T47D (cell line): ENCODE measurements around the gene RTN3.

ENCODE experiments used
- DNase-seq, 2 experiments: peaks; one replicate each; pipeline versions ENCODE4 v3.0.0 to v3.0.0-alpha.2; 2011 to 2012; ENCODE audit warnings: low read depth in 1 of 2, low spot score in 1 of 2
- JUND ChIP-seq: IDR thresholded peaks from 2 replicates; pipeline ENCODE4 v1.6.1; 2012; ENCODE audit warnings: low read depth
- in situ Hi-C: cut with HindIII; loops from 2 replicates; pipeline ENCODE4 v1.10.0; 2016; ENCODE audit warnings: low sequenced_read_pairs, low pct_unique_long_range_greater_than_20kb

The RTN3 gene

DNA sequence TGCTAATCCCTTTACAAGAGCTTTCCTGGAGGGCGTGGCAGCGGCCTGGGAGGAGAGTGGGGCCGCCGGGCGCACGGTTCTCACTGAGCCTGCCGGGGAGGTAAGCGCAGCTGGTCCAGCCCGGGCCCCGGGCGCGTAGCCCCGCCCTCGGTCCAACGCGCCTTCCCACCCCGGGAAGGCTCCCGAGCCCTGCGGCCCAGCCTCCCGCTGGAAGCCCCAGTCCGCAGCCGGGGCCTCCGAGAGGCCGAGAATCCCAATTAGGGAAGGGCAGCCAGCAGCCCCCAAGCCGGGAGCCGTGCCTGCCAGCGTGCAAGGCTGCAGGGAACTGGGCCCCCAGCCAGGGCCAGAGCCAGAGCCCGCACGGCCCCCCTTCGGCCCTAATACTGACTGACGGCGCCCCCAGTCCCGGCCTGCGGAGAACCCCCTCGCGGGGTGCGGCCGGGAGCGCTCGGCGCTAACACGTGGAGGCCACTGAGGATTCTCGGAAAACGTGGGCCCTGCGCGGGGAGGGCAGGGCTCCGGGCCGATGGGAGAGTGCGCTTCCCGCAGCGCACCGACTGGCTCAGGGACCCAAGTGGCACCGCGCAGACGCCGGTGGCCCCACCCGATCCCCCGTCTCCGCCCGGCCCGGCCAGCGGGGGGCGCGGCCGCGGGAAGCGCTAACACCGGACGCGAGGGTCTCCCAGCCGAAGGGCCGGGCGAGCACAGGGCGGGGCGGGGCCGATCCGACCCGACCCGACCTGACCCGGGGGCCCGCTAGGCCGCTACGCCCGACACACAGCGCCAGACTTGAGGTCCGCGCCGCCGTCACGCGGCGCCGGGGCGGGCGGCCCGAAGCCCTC, 81.6 kb downstream of the RTN3 start:
- in situ Hi-C loops, result no loop called here
- TF ChIP-seq JUND, result no peak
- DNase-seq, result no peak

DNA sequence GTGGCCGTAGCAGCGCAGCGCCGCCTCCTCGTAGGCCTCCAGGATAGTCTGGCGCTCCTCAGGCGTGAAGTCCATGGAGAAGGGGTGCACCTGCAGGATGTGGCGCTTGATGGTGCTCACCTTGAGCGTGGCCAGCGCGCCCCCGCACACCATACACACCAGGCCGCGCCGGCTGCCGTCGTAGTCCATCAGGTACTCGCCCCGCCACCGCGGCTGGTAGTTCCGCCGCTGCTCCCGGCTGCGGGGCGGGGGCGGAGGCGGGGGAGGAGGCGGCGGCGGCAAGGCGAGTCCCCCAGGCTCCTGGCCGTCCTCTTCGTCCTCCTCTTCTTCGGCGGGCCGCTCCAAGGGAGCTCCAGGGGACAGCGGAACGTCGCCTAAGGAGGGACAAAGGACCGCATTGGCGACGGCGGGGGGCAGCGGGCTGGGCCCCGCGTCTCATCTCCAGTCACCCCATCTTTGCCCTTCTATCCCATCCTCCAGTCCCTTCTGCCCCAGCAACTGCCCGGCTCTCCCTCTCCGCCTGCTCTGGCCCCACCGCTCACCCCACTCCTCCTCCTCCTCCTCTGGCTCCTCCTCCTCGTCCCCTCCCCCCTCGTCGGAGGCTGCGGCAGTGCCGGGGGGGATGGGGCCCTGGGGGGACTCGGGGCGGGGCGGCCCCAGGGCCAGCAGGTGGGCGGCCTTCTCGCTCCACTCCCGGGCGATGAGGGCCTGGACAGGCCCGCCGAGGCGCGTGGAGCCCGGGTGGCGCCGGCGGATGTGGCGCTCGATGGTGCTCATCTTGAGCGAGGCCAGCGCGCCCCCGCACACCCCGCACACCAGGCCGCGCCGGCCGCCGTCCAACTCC, 82.4 kb downstream of the RTN3 start:
- DNase-seq, result no peak
- in situ Hi-C loops, result no loop called here

DNA sequence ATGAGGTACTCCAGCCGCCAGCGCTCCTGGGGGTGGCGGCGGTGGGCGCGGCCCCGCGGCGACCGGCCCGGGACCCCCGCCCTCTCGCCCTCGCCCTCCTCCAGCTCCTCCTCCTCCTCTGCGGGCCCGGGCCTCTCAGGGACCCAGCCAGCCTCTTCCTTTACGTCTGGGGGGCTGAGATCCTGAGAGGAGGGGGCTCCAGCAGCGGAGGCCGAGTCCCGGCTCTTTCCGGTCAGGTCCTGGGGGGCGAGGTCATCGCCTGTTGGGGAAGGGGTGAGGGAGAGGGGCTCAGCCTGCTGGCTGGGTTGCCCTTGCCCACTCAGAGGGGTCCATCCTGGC, 83.0 kb downstream of the RTN3 start:
- TF ChIP-seq JUND, result no peak
- DNase-seq, result no peak
- in situ Hi-C loops, result no loop called here

More for the DNA sequence above, 82.4 kb downstream of the RTN3 start:
- TF ChIP-seq JUND, result no peak

DNA sequence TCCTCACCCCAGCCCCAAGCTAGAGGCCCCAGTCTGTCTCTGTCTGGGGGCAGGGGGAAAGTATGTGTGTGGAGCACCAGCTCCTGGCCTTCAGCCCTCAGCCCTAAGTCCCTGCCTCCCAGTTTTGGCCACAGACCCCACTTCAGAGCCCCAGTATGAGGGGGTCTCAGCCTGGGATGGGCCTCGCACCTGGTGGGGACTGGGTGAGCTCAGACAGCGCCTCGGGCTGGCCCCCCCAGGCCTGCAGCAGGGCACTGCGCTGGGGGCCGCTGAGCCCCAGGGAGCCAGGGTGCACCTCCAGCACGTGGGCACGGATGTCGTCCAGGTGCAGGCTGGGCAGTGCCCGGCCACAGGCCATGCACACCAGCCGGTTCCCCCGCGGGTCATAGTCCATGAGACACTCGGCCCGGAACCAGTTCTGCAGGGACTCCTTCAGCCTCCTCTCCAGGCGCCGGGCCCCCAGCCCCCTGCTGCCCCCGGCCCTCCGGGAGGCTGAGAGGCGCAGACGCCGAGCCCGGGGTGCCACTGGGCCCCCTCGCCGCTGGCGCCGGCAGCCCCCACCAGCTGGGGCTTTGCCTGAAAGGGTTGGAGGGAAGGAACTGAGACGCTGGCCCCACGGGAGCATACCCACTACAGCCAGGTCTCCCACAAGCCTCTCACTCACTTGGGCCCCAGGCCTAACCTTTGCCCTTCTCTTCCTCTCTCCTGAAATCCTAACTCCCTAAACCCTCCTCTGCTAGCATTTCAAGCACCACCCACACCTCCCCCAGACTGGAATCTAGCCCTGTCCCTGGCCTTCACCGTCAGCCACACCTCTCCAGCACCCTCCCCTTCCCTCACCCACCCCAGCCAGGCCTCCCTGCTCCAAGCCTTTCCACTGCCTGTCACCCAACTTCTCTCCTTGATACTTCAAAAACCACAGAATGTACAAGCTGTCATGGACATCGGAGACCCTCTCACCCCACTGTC, 83.7 kb downstream of the RTN3 start:
- in situ Hi-C loops, result no loop called here
- no peak for DNase-seq
- TF ChIP-seq JUND, result no peak

DNA sequence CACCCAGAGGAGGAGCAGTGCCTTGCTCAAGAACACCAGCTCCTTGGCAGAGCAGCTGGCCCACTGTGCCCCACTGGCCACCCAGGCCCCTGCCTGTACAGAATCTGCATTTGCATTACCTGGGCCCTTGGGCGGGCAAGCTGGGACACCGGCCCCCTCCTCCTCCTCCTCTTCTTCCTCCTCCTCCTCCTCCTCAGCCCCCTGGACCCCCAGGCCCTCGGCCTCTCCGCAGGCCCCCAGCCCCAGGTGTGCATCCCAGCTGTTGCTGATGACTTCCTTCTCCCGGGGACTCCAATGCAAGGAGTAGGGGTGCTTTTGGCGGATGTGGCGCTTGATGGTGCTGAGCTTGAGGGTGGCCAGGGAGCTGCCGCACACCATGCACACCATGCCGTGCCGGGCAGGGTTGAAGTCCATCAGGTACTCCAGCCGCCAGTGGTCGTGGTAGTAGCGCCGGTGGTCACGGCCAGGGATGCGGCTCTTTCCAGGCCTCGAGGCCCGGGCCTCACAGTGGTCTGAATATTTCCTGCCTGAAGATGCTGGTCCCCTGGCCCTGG, 84.5 kb downstream of the RTN3 start:
- no peak for DNase-seq
- TF ChIP-seq JUND, result no peak
- in situ Hi-C loops, result no loop called here

DNA sequence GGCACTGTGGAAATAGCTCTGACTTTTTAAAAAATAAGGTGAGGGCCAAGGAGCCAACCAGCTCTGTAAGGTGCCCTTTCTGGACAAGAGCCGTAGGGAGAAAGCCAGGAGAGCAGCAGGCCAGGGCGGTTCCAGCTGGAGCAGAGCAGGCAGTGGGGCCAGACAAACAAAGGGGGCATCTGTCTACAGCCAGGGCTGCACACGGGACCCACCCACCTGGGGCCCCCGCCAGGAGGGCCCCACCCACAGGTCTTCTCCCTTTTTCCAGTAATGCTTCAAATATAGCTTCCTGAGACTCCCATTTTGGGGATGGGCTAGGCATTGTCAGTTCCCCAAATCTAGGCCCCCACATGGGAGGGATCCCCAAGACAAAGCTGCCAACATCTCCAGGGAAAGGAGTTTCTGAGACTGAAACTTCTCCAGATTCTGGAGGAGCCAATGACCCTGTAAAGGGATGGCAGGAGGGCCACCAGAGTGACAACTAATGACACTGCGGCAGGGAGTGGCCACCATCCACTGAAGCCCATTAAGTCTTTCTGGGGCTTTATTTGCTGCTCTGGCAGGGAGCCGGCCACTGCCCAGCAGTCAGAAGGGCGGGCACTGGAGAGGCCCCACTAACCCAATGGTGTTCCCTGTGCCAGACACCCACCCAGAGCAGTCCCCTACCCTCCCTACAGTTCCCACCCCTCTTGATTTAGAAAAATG, 85.4 kb downstream of the RTN3 start:
- in situ Hi-C loops, result no loop called here
- no peak for DNase-seq
- TF ChIP-seq JUND, result no peak

DNA sequence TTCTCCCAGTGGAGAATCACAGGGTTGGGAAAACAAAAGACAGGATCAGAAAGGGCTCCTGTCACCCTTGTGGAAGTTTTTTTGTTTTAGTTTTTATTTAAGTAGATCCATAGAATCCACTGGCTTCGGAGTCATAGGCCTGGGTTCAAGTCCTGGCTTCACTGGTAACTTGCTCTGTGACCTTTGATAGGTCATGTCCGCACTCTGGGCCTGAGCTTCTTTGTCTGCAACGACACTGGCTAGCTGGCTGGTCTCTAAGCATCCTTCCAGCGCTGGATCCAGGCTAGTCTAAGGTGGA, 85.9 kb downstream of the RTN3 start:
- DNase-seq, result peak in 1 of 2 experiments; percentile 94
- no peak for TF ChIP-seq JUND
- in situ Hi-C loops, result no loop called here

DNA sequence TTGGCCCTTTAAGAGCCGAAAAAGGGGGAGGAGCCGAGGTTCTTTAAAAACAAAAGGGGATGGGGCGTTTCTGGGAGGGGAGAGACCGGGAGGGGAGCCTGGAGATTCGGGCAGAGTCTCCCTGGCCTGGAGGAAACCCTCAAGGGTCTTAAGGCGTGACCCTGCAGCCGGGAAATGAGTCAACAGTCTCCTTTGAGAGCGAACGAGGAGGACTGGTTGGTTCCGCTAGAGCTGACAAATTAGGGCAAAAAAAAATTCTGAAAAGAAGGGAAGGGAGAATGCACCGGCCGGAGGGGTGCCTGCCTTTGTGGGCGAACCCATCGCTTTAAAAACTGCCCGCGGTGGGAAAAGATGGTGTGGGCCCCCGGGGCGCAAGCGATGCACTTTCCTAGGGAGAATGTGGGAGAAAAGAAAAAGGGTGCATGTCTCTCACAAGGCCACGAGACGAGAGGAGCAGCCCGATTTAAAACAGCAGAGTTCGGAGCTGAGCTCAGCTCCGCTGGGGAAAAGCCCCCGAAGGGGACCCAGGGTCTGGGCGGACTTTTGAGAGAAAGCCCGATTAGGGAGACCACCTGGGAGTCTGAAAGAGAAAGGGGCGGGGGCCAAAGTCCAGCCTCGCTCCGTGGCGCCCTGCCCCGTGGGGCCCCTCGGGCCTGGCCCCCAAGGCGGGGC, 86.4 kb downstream of the RTN3 start:
- TF ChIP-seq JUND, result no peak
- in situ Hi-C loops, result no loop called here
- peak in 1 of 2 experiments; percentile 71 for DNase-seq

DNA sequence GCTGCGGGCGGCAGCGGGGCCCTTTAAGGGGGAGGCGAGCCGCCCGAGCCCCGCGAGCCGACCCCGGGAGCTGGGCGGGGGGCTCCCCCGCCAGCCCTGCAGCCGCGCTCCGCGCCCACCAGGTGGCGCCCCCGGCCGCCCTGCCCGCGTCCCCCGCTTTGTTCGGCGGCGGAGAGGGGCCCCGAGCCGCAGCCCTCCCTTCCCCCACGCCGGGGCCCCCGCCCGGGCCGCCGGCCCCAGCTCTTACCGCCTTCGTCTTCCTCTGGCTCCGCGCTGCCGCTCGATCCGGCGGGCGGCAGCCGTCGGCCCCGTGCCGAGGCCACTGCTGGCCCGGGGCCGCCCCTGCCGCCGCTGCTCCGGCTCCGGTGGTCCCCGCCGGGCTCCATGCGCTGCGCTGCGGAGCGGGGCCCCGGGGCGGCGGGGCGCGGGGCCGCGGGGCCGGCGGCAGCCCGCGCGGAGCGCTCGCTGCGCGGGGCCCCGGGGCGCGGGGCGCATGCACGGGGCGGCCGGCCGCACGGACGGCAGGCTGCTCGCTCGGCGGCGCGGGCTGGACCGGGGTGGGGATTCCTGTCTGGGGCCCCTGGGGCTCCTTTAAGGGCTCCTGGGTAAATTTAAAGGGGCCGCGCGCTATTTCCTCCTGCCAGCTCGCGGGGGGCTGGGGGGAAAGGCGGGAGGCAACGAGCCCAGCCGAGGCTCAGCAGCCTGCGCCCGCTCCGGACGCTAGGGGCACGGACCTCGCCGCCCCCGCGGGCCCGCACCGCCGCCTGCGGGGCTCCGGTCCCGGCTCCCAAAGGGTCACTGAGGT, 87.1 kb downstream of the RTN3 start, which contains the start of gene ZFTA:
ZFTA (minus strand) TSS at position 539 of the 805 bp plus-strand sequence; CDS start at position 386, 153 bp downstream.
- peak; percentile 85 to 92 for DNase-seq
- TF ChIP-seq JUND, result no peak
- in situ Hi-C loops, result no loop called here

DNA sequence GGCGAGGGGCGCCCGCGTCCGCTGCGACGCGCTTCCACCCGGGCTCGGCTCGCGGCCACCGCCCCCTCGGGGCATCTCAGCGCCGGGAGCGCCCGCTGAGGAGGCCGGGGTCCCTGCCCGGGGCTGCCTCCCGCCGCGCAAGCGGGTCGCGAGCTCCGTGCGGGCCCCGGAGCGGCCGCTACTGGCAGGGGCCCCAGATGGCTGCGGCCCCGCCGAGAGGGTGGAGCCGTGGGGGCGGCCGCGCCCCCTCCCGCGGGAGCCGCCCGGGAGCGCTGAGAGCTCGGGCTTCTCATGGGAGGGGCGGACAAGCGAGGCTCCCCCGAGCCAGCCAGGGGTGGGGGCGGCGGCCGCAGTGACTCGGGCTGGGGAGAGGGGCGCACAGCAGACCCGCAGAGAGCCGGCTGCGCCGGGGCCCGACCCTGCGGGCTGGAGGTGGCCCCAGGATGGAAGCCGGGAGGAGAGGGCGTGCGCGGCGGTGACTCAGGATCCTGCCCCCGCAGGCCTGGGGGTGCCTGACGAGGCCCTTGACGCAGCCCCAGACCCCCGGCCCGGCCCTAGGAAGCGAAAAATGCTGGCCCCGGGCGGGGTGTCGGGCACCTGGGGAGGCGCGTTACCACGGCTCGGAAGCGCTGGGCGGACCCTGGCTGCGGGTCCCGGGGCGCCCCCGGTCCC, 87.9 kb downstream of the RTN3 start:
- no peak for TF ChIP-seq JUND
- DNase-seq, result peak; percentile 54 to 64
- in situ Hi-C loops, result no loop called here
